HFFc6 (cell line): Measurements from ENCODE around the gene B4GALNT3. TPM values are rescaled to one million over a fixed set of nuclear protein-coding genes. Genes with fewer than 3 reads are reported as not detected.
"Not testable (repeated sequence)": the region's sequence is repeated elsewhere in the genome, so short reads cannot be mapped to it uniquely, and the experiment has no call there.

Source experiments
- DNase-seq: peaks from one replicate; pipeline ENCODE4 v3.0.0-alpha.2; 2018
- H3K27ac Mint-ChIP-seq: 2 replicates; pipeline ENCODE4 v1.8.0; 2020; ENCODE audit warnings: mild to moderate bottlenecking, mixed read lengths
- H3K27me3 Mint-ChIP-seq: 2 replicates; pipeline ENCODE4 v1.8.0; 2021; ENCODE audit warnings: mild to moderate bottlenecking, moderate library complexity, mixed read lengths; ENCODE audit not compliant: insufficient read depth
- H3K36me3 Mint-ChIP-seq: 2 replicates; pipeline ENCODE4 v1.8.0; 2021; ENCODE audit warnings: low read depth, mixed read lengths
- H3K4me1 Mint-ChIP-seq: 2 replicates; pipeline ENCODE4 v1.8.0; 2020; ENCODE audit warnings: low read depth, mixed read lengths
- H3K4me3 Mint-ChIP-seq: 2 replicates; pipeline ENCODE4 v1.8.0; 2020; ENCODE audit warnings: mild to moderate bottlenecking, moderate library complexity, mixed read lengths
- H3K9me3 Mint-ChIP-seq: 2 replicates; pipeline ENCODE4 v1.8.0; 2020; ENCODE audit warnings: mild to moderate bottlenecking, mixed read lengths
- CTCF ChIP-seq: fragments of 200-600 bp; sonication (generic); IDR thresholded peaks from 2 replicates; pipeline ENCODE4 v1.5.0; 2021; ENCODE audit warnings: antibody characterized with exemption, mild to moderate bottlenecking
- total RNA-seq, 6 experiments: library from RNA; stranded (reverse); fragmentation: NEBNext Ultra II Directional; extraction: Animal tissue kit (Norgen Biotek cat#: 25700); gene quantifications; 2 replicates in 1 of 6; 3 replicates in 5 of 6; pipeline ENCODE4 v1.2.3, GENCODE V29; 2021

Gene B4GALNT3
- total RNA-seq, 6 experiments from 2014 or later: not detected

- peaks cover 62% of the 10 kb centered on the region for H3K4me1 Mint-ChIP-seq
- H3K27me3 Mint-ChIP-seq: peaks cover 4% of the 10 kb centered on the region
- peak overlapping the region; percentile 65 for H3K27ac Mint-ChIP-seq
- H3K4me3 Mint-ChIP-seq: no peak overlapping the region
- TF ChIP-seq CTCF: no peak
- no peaks in the 10 kb centered on the region for H3K9me3 Mint-ChIP-seq
- no peaks in the 10 kb centered on the region for H3K36me3 Mint-ChIP-seq
- DNase-seq: no peak
Observed at GRCh38 chr12:574475-575128, 114.9 kb downstream of the B4GALNT3 start.

DNA sequence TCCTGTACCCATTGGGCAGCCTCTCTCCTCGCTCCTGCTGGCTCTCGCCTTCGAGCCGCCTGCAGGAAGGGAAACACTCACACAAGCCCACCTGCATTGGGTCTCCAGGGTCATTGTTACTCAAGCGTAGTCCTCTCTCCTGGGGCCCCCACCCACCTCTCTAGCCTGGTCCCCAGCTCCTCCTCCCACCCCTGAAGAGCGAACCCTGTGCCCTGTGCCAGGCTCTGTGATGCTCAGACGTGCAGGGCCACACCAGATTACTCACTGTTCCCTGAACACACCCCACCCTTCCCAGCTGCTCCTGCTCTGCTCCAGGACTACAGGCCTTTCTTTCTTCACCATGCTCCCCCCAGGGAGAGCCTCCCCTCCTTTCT, 115.4 kb downstream of the B4GALNT3 start:
- no peak for DNase-seq
- Mint-ChIP-seq H3K27ac (peak overlapping the region; percentile 65), H3K27me3 (peaks cover 6% of the 10 kb centered on the region), H3K4me3 (no peak overlapping the region), H3K36me3 (no peaks in the 10 kb centered on the region), H3K4me1 (peaks cover 62% of the 10 kb centered on the region), H3K9me3 (no peaks in the 10 kb centered on the region)
- TF ChIP-seq CTCF: no peak

- peak; percentile 100 for TF ChIP-seq CTCF
- Mint-ChIP-seq H3K27ac (peak overlapping the region; percentile 65), H3K36me3 (no peaks in the 10 kb centered on the region), H3K4me1 (peaks cover 56% of the 10 kb centered on the region), H3K9me3 (no peaks in the 10 kb centered on the region), H3K27me3 (peaks cover 6% of the 10 kb centered on the region), H3K4me3 (no peak overlapping the region)
- peak; percentile 26 for DNase-seq
Observed at GRCh38 chr12:575948-576614, 116.3 kb downstream of the B4GALNT3 start.

- Mint-ChIP-seq H3K27ac (no peak overlapping the region), H3K4me1 (peaks cover 50% of the 10 kb centered on the region), H3K27me3 (peaks cover 6% of the 10 kb centered on the region), H3K4me3 (no peak overlapping the region), H3K9me3 (no peaks in the 10 kb centered on the region), H3K36me3 (no peaks in the 10 kb centered on the region)
- no peak for TF ChIP-seq CTCF
- no peak for DNase-seq
Observed at GRCh38 chr12:576615-577110, 116.9 kb downstream of the B4GALNT3 start.

- not testable (repeated sequence) for H3K27me3 Mint-ChIP-seq, H3K36me3 Mint-ChIP-seq, DNase-seq, H3K9me3 Mint-ChIP-seq, H3K4me3 Mint-ChIP-seq, H3K27ac Mint-ChIP-seq
- H3K4me1 Mint-ChIP-seq: peaks cover 39% of the 10 kb centered on the region
Observed at GRCh38 chr12:577994-578747, 118.4 kb downstream of the B4GALNT3 start.
